PC-3 (cell line): ENCODE measurements around the gene UBFD1.

ENCODE experiments used
- CTCF ChIP-seq: fragments of 300-600 bp; sonication (generic); conservative IDR thresholded peaks from 2 replicates; pipeline ENCODE4 v1.5.1; 2017; ENCODE audit warnings: antibody characterized with exemption, low read depth, mild to moderate bottlenecking, low read length
- EZH2 ChIP-seq: fragments of 300-600 bp; sonication (generic); IDR thresholded peaks from one replicate; pipeline ENCODE4 v1.6.1; 2017; ENCODE audit warnings: antibody characterized with exemption, mild to moderate bottlenecking, low read length; ENCODE audit not compliant: unreplicated experiment

- no peak for TF ChIP-seq CTCF
- no peak for TF ChIP-seq EZH2
Measured at GRCh38 chr16:23577493-23577892, 20.0 kb downstream of the UBFD1 start.
